Mesendoderm (in vitro differentiated cells): ENCODE data around the gene CISD3.

ENCODE experiments used
- DNase-seq: peaks from one replicate; pipeline ENCODE4 v3.0.0; 2013
- H2AK5ac ChIP-seq: 2 replicates; pipeline ENCODE4 v1.6.1; 2013; ENCODE audit warnings: low read length, inconsistent platforms
- H2BK120ac ChIP-seq: 2 replicates; pipeline ENCODE4 v1.6.1; 2013; ENCODE audit warnings: low read depth, mild to moderate bottlenecking, low read length, moderate library complexity, mixed read lengths
- H2BK15ac ChIP-seq: replicated peaks from 2 replicates; pipeline ENCODE4 v1.6.1; 2013; ENCODE audit warnings: low read depth, mild to moderate bottlenecking, moderate library complexity
- H2BK5ac ChIP-seq: 2 replicates; pipeline ENCODE4 v1.6.1; 2013; ENCODE audit warnings: low read length, inconsistent platforms
- H3K18ac ChIP-seq: 2 replicates; pipeline ENCODE4 v1.6.1; 2013; ENCODE audit warnings: mild to moderate bottlenecking, low read length, mixed read lengths
- H3K23ac ChIP-seq: one replicate; pipeline ENCODE4 v1.6.1; 2013; ENCODE audit warnings: low read length
- H3K27ac ChIP-seq: 2 replicates; pipeline ENCODE4 v1.5.1; 2013; ENCODE audit warnings: low read depth, mild to moderate bottlenecking, inconsistent platforms, low read length, moderate library complexity
- H3K27me3 ChIP-seq: 2 replicates; pipeline ENCODE4 v1.6.1; 2013; ENCODE audit warnings: low read length, control low read depth, mild to moderate bottlenecking, inconsistent platforms; ENCODE audit not compliant: insufficient read depth, poor library complexity
- H3K36me3 ChIP-seq: 2 replicates; pipeline ENCODE4 v1.6.1; 2013; ENCODE audit warnings: low read length, inconsistent platforms; ENCODE audit not compliant: control insufficient read depth, insufficient read depth
- H3K4ac ChIP-seq: one replicate; pipeline ENCODE4 v1.6.1; 2013; ENCODE audit warnings: low read depth, mild to moderate bottlenecking, low read length, moderate library complexity
- H3K4me1 ChIP-seq: 2 replicates; pipeline ENCODE4 v1.6.1; 2013; ENCODE audit warnings: low read depth, low read length, inconsistent platforms; ENCODE audit not compliant: control insufficient read depth
- H3K4me2 ChIP-seq: 2 replicates; pipeline ENCODE4 v1.6.1; 2013; ENCODE audit warnings: low read length
- H3K4me3 ChIP-seq: 2 replicates; pipeline ENCODE4 v1.5.1; 2013; ENCODE audit warnings: mild to moderate bottlenecking, low read length
- H3K56ac ChIP-seq: one replicate; pipeline ENCODE4 v1.6.1; 2013; ENCODE audit warnings: low read length
- H3K79me1 ChIP-seq: 2 replicates; pipeline ENCODE4 v1.6.1; 2013; ENCODE audit warnings: low read length, inconsistent platforms
- H3K79me2 ChIP-seq: 2 replicates; pipeline ENCODE4 v1.6.1; 2013; ENCODE audit warnings: mild to moderate bottlenecking, low read length; ENCODE audit not compliant: control insufficient read depth, insufficient read depth
- H3K9ac ChIP-seq: 2 replicates; pipeline ENCODE4 v1.6.1; 2013; ENCODE audit warnings: low read length, inconsistent platforms
- H4K5ac ChIP-seq: one replicate; pipeline ENCODE4 v1.6.1; 2013; ENCODE audit warnings: low read length
- H4K8ac ChIP-seq: one replicate; pipeline ENCODE4 v1.6.1; 2013; ENCODE audit warnings: low read depth, mild to moderate bottlenecking, control low read depth, low read length, moderate library complexity
- WGBS: extraction: QIAGEN DNeasy Blood & Tissue Kit; methylation state at CpG from one replicate; pipeline ENCODE4 v1.1.7; 2013; ENCODE audit warnings: low lambda C conversion rate, missing lambda C conversion rate; ENCODE audit not compliant: insufficient coverage; ENCODE audit errors: extremely low coverage; 5-methylcytosine and 5-hydroxymethylcytosine counted together

The CISD3 gene

DNA sequence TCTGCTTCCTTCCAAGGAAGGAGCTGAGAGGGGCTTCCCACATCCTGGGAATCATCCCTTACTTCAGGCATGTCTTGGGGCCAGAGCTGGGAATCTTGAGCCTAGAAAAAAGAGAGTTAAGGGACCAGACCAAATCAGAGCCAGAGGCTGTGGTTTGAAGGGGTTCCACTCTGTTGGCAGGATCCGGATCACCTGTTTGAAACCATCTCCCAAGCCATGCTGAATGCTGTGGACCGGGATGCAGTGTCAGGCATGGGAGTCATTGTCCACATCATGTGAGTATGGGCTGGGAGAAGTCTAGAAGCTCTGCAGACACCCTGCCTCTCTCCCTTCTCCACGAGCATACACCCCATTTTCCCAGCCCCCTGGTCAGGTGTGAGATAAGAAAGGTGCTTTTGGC lies 32.1 kb downstream of the CISD3 start:
- Histone ChIP-seq H3K4me2 (no peak overlapping the region), H3K18ac (no peak overlapping the region), H3K4me3 (no peak overlapping the region), H3K36me3 (peaks cover 13% of the 10 kb centered on the region), H3K79me2 (no peaks in the 10 kb centered on the region), H3K56ac (no peak overlapping the region), H3K23ac (no peak overlapping the region), H3K27me3 (no peaks in the 10 kb centered on the region), H2BK15ac (no peak overlapping the region), H4K8ac (no peak overlapping the region), H3K79me1 (no peaks in the 10 kb centered on the region), H3K27ac (no peak overlapping the region), H3K4me1 (no peaks in the 10 kb centered on the region), H2AK5ac (no peak overlapping the region), H4K5ac (no peak overlapping the region), H2BK5ac (no peak overlapping the region), H3K9ac (no peak overlapping the region), H2BK120ac (no peak overlapping the region), H3K4ac (no peak overlapping the region)
- no peak for DNase-seq
- no CpG with 5 or more reads among the region's 3 CpGs for WGBS

DNA sequence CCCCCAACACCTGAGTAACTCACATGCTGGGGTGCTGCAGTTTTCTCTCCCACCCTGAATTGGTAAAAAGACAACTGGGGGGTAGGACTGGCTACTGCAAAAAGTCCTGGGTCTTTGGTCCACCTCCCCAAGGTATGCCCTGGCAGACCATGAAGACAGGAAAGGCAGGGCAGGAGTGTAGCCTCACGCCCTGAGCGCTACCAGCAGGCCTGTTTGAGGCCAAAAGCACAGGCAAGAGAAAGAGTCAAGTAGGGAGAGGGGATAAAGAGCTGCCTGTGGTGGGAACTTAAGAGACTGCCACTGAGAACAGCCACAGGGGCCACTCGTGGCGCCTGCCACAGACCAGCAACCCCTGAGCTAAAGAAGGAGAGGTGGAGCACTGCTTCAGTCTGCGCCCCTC lies 36.2 kb downstream of the CISD3 start:
- H4K8ac ChIP-seq = no peak overlapping the region
- H3K4me3 ChIP-seq = no peak overlapping the region
- H3K27me3 ChIP-seq = no peaks in the 10 kb centered on the region
- peaks cover 13% of the 10 kb centered on the region for H3K36me3 ChIP-seq
- no peak overlapping the region for H3K9ac ChIP-seq
- no peak overlapping the region for H4K5ac ChIP-seq
- H2BK15ac ChIP-seq = no peak overlapping the region
- no peak for DNase-seq
- H2AK5ac ChIP-seq = no peak overlapping the region
- H3K56ac ChIP-seq = no peak overlapping the region
- no peaks in the 10 kb centered on the region for H3K79me2 ChIP-seq
- no peak overlapping the region for H3K27ac ChIP-seq
- H3K23ac ChIP-seq = no peak overlapping the region
- H3K18ac ChIP-seq = no peak overlapping the region
- no peak overlapping the region for H2BK5ac ChIP-seq
- H2BK120ac ChIP-seq = no peak overlapping the region
- H3K4ac ChIP-seq = no peak overlapping the region
- no CpG with 5 or more reads among the region's 5 CpGs for WGBS
- no peak overlapping the region for H3K4me2 ChIP-seq
- H3K79me1 ChIP-seq = no peaks in the 10 kb centered on the region
- no peaks in the 10 kb centered on the region for H3K4me1 ChIP-seq

DNA sequence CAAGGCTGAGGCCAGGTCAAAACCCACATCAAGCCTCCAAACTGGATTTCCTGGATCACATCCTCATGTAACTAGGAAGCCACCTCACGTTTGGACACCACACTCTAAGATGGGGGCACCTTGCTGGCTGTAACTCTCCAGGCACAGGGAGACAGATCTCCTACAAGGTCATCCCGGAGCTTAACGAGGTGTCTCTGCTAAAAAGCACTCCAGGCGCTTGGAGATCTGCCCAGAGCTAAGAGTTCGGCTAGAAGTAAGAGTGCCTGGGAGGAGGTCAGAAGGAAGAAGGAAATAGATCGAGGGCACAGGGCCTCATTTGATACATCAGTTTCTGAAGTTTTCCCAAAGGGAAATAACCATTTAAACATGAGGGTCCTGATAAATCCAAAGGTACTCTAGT lies 38.3 kb downstream of the CISD3 start:
- no peaks in the 10 kb centered on the region for H3K79me1 ChIP-seq
- no CpG with 5 or more reads among the region's 6 CpGs for WGBS
- no peak overlapping the region for H3K9ac ChIP-seq
- H2BK15ac ChIP-seq = no peak overlapping the region
- H3K36me3 ChIP-seq = peaks cover 11% of the 10 kb centered on the region
- H3K18ac ChIP-seq = no peak overlapping the region
- H3K4me3 ChIP-seq = no peak overlapping the region
- H2BK5ac ChIP-seq = no peak overlapping the region
- no peak overlapping the region for H3K4ac ChIP-seq
- H3K23ac ChIP-seq = no peak overlapping the region
- H3K27me3 ChIP-seq = no peaks in the 10 kb centered on the region
- H3K4me1 ChIP-seq = no peaks in the 10 kb centered on the region
- no peak for DNase-seq
- H3K56ac ChIP-seq = no peak overlapping the region
- no peaks in the 10 kb centered on the region for H3K79me2 ChIP-seq
- no peak overlapping the region for H3K4me2 ChIP-seq
- no peak overlapping the region for H3K27ac ChIP-seq
- H2BK120ac ChIP-seq = no peak overlapping the region
- H4K8ac ChIP-seq = no peak overlapping the region
- H4K5ac ChIP-seq = no peak overlapping the region
- no peak overlapping the region for H2AK5ac ChIP-seq

DNA sequence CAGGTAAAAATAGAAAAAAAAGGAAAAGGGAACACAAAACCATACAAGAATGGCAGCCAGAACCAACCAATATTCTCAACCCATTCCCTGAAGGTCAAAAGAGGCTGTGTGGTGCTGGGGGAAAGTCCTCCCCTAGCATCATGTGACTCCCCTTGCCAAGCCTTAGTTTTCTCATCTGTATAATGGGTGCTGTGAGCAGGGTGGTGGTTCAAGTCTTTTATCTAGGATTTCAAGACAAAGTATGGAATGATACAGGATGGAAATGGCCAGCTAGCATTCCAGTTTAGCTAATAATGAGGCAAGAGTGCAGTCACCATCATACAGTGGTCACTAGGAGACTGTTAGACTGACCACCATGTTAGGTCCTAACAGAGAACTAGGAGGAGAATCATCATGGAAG lies 43.1 kb downstream of the CISD3 start:
- Histone ChIP-seq H3K9ac (no peak overlapping the region), H3K18ac (no peak overlapping the region), H2AK5ac (no peak overlapping the region), H2BK5ac (no peak overlapping the region), H4K5ac (no peak overlapping the region), H3K4ac (no peak overlapping the region), H3K4me1 (no peaks in the 10 kb centered on the region), H3K56ac (no peak overlapping the region), H2BK15ac (no peak overlapping the region), H4K8ac (no peak overlapping the region), H3K27me3 (no peaks in the 10 kb centered on the region), H3K79me1 (no peaks in the 10 kb centered on the region), H3K79me2 (no peaks in the 10 kb centered on the region), H3K23ac (no peak overlapping the region), H2BK120ac (no peak overlapping the region), H3K4me3 (no peak overlapping the region), H3K36me3 (peaks cover 14% of the 10 kb centered on the region), H3K27ac (no peak overlapping the region), H3K4me2 (no peak overlapping the region)
- no peak for DNase-seq

DNA sequence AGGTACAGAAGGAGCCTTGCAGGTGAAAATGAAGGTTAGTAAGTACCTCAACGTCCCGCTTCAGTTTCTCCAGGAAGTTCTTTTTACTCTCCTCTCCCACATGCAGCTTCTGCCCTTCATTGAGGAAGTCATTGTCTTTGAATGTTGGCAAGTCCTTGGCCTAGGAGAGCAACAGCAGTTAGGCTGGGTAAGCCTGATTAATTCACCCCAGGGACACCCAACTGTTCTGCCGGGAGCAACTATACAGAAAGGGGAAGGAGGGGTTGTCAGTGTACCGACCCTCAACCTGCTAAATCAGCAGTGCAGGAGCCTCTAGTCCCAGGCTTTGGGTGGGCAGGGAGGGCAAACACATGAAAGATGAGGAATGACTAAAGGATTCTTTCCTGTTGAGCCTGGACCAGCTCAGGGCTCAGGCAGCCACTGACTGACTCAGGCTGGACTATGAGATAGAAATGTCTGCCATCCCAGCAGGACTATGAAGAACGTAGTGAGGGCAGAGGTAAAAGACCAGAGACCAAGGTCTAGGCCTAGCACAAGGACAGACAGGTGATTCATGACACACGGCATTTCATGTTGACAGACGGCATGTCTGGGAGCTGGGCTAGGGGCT lies 47.6 kb downstream of the CISD3 start:
- H3K36me3 ChIP-seq = peaks cover 25% of the 10 kb centered on the region
- H3K56ac ChIP-seq = no peak overlapping the region
- H2AK5ac ChIP-seq = no peak overlapping the region
- no peaks in the 10 kb centered on the region for H3K79me2 ChIP-seq
- no peaks in the 10 kb centered on the region for H3K27me3 ChIP-seq
- H3K4ac ChIP-seq = no peak overlapping the region
- H3K18ac ChIP-seq = no peak overlapping the region
- no peak overlapping the region for H2BK5ac ChIP-seq
- no peak overlapping the region for H3K9ac ChIP-seq
- H4K5ac ChIP-seq = no peak overlapping the region
- H3K4me1 ChIP-seq = no peaks in the 10 kb centered on the region
- no peak overlapping the region for H3K23ac ChIP-seq
- H3K4me2 ChIP-seq = no peak overlapping the region
- H3K27ac ChIP-seq = no peak overlapping the region
- H2BK15ac ChIP-seq = no peak overlapping the region
- H2BK120ac ChIP-seq = no peak overlapping the region
- WGBS = no CpG with 5 or more reads among the region's 7 CpGs
- H4K8ac ChIP-seq = no peak overlapping the region
- no peak overlapping the region for H3K4me3 ChIP-seq
- no peaks in the 10 kb centered on the region for H3K79me1 ChIP-seq
- no peak for DNase-seq

DNA sequence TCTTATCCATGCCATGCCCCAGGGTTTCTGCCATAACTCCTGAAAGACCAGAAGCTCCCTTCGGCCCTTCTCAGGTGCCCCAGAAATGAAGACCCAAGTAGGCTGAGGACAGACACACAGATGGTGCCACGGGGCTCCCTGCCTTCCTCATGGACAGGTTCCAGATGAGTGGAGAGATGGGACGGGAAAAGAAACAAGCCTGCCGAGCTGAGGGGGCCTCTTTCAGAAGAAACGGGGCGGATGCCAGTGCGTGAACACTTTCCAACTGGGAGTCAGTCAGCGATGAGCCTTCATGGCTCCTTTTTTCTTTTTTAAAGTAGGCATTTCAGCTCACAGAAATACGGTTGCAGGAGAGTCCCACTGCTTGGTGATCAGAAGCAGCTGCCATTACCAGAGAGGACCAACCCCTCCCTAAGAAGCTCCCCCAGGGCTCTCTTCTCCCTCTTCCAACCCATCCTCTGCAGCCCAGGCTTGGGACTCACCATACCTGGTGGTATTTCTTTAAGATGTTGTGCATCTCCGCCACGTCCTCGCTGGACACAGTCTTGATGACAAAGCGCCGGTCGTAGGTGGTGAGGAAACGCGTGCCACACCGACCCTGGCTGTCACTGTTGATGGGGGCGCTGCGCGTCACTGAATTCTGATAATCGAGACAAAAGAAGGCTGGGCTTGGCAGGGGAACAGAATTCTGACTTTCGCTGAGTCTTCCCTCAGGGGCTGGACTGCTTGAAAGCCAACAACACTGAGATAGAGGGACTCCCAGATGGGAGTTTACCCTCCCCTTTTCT lies 50.0 kb downstream of the CISD3 start:
- Histone ChIP-seq H3K9ac (no peak overlapping the region), H3K18ac (no peak overlapping the region), H3K4me3 (no peak overlapping the region), H3K27ac (no peak overlapping the region), H3K4me2 (no peak overlapping the region), H4K5ac (no peak overlapping the region), H3K23ac (no peak overlapping the region), H3K56ac (no peak overlapping the region), H3K79me2 (no peaks in the 10 kb centered on the region), H3K36me3 (peaks cover 28% of the 10 kb centered on the region), H2BK15ac (no peak overlapping the region), H2AK5ac (no peak overlapping the region), H3K4me1 (no peaks in the 10 kb centered on the region), H4K8ac (no peak overlapping the region), H3K27me3 (no peaks in the 10 kb centered on the region), H2BK5ac (no peak overlapping the region), H3K4ac (no peak overlapping the region), H2BK120ac (no peak overlapping the region), H3K79me1 (no peaks in the 10 kb centered on the region)
- no peak for DNase-seq
- WGBS = no CpG with 5 or more reads among the region's 23 CpGs
